HG03108 (cell line): ENCODE data around the gene PGRMC2.
"Not testable (repeated sequence)": the region's sequence is repeated elsewhere in the genome, so short reads cannot be mapped to it uniquely, and the experiment has no call there.

Experiments used
- ATAC-seq: cut with Tn5 transposase; IDR thresholded peaks from one replicate; pipeline ENCODE4 v1.9.1; 2021; ENCODE audit warnings: moderate library complexity; ENCODE audit not compliant: unreplicated experiment

Gene PGRMC2

DNA sequence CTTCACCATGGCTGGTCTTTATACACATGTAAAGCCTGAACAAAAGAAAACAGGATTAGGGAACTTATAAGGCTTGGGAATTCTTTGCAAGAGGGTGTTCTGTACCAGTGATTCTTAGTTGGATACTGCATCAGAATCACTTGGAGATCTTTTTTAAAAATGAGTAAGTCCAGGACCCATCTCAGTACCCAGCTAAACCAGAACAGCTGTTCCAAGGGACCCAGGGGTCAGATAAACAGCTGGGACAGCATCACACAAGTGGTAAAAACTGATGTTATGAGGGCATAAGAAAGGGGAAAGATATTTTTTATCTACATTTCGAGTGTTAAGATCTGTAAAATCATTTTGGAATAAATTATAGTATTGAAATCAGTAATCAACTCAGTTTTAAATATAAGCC lies 16.1 kb downstream of the PGRMC2 start:
- ATAC-seq, result no peak

- no peak for ATAC-seq
These were observed 18.6 kb downstream of the PGRMC2 start for GRCh38 chr4:128268970-128269369.

DNA sequence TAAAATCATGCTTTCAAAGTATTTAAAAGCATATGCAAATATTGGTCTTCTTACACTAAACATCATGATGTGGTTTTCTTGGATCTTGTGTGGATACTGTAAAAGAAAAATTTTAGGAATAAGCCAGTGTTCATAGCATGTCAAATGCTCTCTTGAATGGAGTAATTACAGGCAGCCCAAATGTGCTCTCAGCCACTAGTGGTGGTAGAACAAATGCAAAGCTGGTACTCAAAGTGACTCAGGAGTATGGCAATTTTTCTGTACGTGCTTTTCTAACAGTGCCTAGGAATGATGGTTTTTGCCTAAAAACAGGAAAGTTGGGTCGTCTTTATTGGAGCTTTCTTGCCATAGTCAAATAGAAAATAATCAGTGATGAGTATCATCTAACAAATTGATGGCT lies 19.9 kb downstream of the PGRMC2 start:
- ATAC-seq, result no peak

DNA sequence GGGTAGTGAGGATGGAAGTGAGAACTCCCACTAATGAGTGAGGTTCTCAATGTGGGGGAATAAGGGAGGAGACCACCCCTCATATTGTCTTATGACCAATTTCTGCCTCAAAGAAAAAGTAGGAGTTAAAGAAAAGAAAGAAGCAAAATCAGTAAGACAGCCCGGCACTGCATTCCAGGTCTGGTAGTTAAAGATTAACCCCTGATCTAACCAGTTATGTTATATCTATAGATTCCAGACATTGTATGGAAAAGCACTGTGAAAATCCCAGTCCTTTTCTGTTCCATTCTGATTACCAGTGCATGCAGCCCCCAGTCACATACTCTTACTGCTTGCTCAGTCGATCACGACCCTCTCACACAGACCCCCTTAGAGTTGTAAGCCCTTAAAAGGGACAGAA lies 20.4 kb downstream of the PGRMC2 start:
- ATAC-seq, result not testable (repeated sequence)

- ATAC-seq, result not testable (repeated sequence)
These were observed 22.1 kb downstream of the PGRMC2 start for GRCh38 chr4:128265550-128265949.

DNA sequence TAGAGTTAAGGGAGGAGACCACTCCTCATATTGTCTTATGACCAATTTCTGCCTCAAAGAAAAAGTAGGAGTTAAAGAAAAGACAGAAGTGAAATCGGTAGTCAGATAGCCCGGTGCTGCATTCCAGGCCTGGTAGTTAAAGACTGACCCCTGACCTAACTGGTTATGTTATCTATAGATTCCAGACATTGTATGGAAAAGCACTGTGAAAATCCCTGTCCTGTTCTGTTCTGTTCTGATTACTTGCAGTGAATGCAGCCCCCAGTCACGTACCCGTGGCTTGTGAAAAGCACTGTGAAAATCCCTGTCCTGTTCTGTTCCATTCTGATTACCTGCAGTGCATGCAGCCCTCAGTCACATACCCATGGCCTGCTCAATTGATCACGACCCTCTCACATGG lies 27.7 kb downstream of the PGRMC2 start:
- ATAC-seq, result not testable (repeated sequence)

GRCh38 chr4:128258166-128258565 lies 29.4 kb downstream of the PGRMC2 start:
- not testable (repeated sequence) for ATAC-seq

GRCh38 chr4:128256539-128256938 lies 31.1 kb downstream of the PGRMC2 start:
- no peak for ATAC-seq

GRCh38 chr4:128255906-128256305 lies 31.7 kb downstream of the PGRMC2 start:
- ATAC-seq, result no peak

GRCh38 chr4:128249787-128250668 lies 37.6 kb downstream of the PGRMC2 start:
- no peak for ATAC-seq

- ATAC-seq, result no peak
These were observed 39.7 kb downstream of the PGRMC2 start for GRCh38 chr4:128247906-128248305.

- not testable (repeated sequence) for ATAC-seq
These were observed 42.2 kb downstream of the PGRMC2 start for GRCh38 chr4:128245391-128245790.

GRCh38 chr4:128244379-128244778 lies 43.2 kb downstream of the PGRMC2 start:
- ATAC-seq, result no peak

DNA sequence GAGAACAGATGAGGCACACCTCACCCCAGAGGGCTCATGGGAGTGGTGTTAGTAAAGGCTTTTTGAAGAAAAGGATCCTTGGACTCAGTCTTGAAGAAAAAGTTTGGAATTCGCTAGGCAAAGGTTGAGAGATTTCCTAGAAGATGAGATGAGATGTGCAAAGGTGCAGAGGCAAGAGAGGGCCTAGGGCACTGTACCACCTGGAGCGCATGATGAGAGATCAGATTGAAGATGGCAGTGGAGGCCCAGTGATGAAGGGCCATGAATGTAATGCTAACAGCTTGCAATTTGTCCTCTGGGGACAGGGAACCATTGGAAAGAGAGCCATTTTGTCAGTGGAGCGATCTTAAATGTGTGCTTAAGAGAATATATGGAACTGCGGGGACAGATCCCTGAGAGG lies 45.0 kb downstream of the PGRMC2 start:
- ATAC-seq, result no peak

GRCh38 chr4:128241981-128242380 lies 45.6 kb downstream of the PGRMC2 start:
- no peak for ATAC-seq

GRCh38 chr4:128241425-128241913 lies 46.1 kb downstream of the PGRMC2 start:
- no peak for ATAC-seq

- ATAC-seq, result no peak
These were observed 46.6 kb downstream of the PGRMC2 start for GRCh38 chr4:128241019-128241418.

DNA sequence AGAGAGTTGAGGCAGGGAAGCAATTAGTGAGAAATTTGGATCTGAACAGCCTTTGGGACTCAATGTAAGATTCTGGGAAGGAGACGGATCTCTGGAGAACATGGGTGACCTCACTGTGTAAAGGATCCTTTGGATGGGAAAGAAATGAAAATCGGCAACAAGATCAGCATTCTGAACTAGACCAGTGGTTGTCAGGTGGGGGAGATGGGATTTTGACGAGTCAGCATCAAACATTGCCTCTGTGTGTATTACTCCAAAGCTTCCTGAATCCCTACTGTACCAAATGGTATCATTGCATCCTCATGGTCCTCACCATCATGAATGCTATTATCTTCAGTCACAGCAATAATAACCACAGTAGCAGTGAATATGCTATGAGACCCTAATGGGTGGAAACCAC lies 52.8 kb downstream of the PGRMC2 start:
- no peak for ATAC-seq

DNA sequence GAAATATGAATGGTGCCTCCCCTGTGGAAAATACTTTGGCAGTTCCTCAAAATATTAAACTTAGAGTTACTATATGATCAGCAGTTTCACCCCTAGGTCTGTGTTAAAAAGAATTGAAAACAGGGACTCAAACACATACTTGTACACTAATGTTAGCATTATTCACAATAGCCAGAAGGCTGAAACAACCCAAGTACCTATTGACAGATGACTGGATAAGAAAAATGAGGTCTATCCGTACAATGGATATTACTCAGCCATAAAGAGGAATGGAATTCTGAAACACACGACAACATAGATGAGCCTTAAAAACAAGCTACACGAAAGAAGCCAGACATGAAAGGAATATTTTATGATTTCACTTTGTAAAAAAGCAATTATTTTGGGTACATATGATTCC lies 54.9 kb downstream of the PGRMC2 start:
- no peak for ATAC-seq

DNA sequence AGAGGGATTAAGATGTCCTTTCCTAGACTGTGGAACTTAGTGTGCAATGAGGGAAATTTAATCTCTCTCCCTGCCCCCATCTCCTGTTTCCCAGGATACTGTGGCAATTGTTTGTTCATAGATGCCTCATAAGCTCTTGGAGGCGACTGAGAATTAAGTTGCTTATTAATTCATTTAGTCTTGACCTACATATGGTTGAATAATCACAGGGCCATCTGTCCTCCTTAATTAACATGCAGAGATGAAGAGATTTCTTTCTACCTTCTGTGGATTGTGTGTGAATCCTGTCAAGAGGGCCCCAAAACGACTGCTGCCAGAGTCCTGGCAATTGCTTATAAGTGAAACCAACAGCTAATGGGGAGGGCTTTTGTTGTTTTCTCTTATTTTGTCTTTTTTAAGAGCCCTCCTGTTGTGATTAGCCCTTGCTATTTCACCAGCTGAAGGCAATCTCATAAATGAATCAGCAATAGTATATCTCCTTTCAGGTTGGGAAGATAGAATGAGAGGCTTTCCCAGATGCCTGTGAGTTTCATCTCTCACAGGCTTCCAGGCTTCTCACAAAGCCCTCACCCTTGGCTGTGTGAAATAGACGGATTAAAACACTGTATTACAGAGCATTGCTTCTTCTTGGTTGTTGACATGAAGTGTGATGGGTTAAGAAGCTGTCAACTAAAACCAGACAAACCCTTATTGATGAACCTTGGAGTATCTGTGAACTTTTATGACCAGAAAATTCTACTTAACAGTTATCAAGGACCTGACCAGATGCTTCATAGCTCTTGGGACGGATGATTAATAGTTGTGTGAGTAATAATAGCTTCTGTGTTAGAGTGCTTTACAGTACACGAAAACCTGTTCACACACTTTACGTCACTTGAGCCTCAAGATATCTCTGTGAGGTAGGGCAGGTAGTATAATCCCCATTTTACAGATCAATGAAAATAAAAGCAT lies 58.5 kb downstream of the PGRMC2 start:
- ATAC-seq, result no peak

DNA sequence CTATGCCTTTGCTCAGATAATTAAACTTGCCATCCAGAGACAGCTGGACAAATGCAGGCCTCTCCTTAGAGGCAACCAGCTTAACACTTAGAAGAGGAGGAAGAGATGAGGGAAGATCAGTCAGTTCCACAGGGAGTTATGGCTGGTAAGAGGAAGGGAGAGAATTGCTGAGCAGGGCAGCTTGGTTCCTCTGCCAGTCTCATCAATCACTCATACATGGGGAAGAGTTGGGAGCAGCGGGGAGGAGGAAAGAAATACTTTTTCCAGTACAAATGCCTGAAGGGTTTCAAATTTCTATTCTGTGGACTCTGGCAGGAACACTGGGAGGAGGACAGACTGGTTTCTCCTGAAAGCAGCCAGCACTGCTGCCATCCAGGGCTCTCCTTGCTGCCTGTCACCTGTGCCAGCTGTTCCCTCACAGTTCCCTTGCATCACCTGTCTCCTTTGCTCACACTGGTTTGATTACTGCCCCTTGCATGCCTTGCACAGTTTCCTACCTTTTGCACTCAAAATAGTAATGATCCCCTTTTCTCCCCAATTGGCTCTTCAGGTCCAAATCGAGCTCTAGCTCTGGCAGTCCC lies 59.5 kb downstream of the PGRMC2 start:
- ATAC-seq, result no peak
